Activated naive CD8-positive, alpha-beta T cell treated with anti-CD3 and anti-CD28 coated beads, Interleukin-2, amount 10 ng/mL, durations not matched to agents 7 days and 5 days (primary cell): ENCODE measurements around the gene USF1. TPM values are rescaled to one million over a fixed set of nuclear protein-coding genes. Genes with fewer than 3 reads are reported as not detected.
"Not testable (repeated sequence)": the region's sequence is repeated elsewhere in the genome, so short reads cannot be mapped to it uniquely, and the experiment has no call there.

Experiments used
- ATAC-seq: fragments of 150-1000 bp; cut with Tn5 transposase; one replicate; pipeline ENCODE4 v1.10.0; 2021; ENCODE audit warnings: low read depth, moderate library complexity
- POLR2A ChIA-PET: fragments of 350-600 bp; sonication (Branson Sonifier 250); formaldehyde crosslinking; loops from one replicate; lab custom pipeline; 2021; ENCODE audit warnings: antibody characterized with exemption; lab: Charles Lee
- DNase-seq: peaks from one replicate; pipeline ENCODE4 v3.0.0; 2021
- H3K27ac Mint-ChIP-seq: one replicate; pipeline ENCODE4 v1.8.0; 2022; ENCODE audit warnings: mild to moderate bottlenecking, mixed read lengths
- H3K27me3 Mint-ChIP-seq: one replicate; pipeline ENCODE4 v1.8.0; 2022; ENCODE audit warnings: mild to moderate bottlenecking, moderate library complexity, mixed read lengths
- H3K36me3 Mint-ChIP-seq: one replicate; pipeline ENCODE4 v1.8.0; 2021; ENCODE audit warnings: mild to moderate bottlenecking, mixed read lengths
- H3K4me1 Mint-ChIP-seq: one replicate; pipeline ENCODE4 v1.8.0; 2021; ENCODE audit warnings: mixed read lengths
- H3K4me3 Mint-ChIP-seq: one replicate; pipeline ENCODE4 v1.8.0; 2022; ENCODE audit warnings: mild to moderate bottlenecking, moderate library complexity, mixed read lengths
- H3K9me3 Mint-ChIP-seq: one replicate; pipeline ENCODE4 v1.8.0; 2021; ENCODE audit warnings: mixed read lengths
- total RNA-seq, 2 experiments: library from RNA; stranded (reverse); gene quantifications; one replicate each; pipeline ENCODE4 v1.2.3, GENCODE V29; 2021

USF1 gene
- total RNA-seq, 2 experiments from 2014 or later, result 93.0 to 96.3 TPM

DNA sequence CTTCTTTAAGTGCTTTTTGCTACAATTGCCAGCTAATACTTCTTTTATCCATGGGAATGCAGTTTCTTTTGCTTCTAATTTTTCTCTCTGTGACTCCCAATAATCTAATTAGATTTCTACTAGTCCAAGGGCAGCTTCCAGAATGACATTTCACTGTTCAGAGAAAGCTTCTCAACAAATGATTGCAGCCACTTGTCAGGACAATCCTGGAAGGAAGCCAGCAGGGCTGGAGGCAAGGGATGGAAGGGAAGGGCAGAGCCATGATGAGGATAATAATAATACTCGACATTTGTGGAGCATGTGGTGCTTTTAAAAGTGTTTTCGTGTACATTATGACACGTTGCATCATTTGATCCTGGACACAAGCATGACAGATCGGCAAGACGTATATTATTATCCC, 44.3 kb downstream of the USF1 start:
- peaks cover 4% of the 10 kb centered on the region for H3K4me1 Mint-ChIP-seq
- ATAC-seq, result no peak
- no peak overlapping the region for H3K27ac Mint-ChIP-seq
- DNase-seq, result no peak
- H3K27me3 Mint-ChIP-seq, result no peaks in the 10 kb centered on the region
- no peak overlapping the region for H3K4me3 Mint-ChIP-seq
- H3K36me3 Mint-ChIP-seq, result peaks cover 11% of the 10 kb centered on the region
- no peaks in the 10 kb centered on the region for H3K9me3 Mint-ChIP-seq
- POLR2A ChIA-PET, result interaction anchor here (1.3 kb wide), 1 partner anchor 12 kb away, joined by 3 read pairs; no protein-coding TSS in a partner anchor

DNA sequence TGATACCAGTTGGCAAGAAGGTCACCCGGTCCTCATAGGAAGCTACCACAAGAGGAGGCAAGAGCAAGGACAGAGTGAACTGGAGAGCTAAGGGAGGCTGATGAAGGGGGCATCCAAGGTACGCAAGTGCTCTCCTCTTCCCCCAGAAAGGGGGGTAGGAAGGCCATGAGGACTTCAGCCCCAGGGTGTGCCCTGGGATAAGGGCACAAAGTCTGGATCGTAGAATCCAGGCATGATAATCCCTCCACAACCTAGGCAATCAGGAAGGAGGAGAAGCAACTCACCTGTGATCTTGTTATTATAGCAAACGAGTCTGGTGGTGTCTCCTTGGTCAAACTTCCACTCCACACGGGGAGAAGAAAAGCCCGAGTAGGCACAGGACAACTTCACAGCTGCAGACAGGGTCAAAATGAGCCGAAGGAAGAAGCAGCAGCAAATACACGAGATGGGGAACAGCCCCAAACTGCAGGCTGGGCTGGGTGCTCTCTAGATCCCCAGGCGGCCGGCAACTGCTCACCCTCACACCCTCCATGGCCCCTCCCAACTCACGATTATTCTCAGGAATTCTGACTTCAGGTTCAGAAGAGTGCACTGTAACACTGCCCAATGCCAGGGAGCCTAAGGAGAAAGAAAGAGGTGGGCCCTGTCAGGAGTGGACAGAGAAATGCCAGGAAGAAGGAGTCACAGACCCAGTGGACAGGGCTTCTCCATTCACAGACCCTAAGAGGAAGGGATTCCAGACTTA, 44.9 kb downstream of the USF1 start:
- Mint-ChIP-seq H3K36me3 (peaks cover 11% of the 10 kb centered on the region), H3K27ac (no peak overlapping the region), H3K4me3 (no peak overlapping the region), H3K27me3 (no peaks in the 10 kb centered on the region), H3K4me1 (peaks cover 6% of the 10 kb centered on the region), H3K9me3 (no peaks in the 10 kb centered on the region)
- POLR2A ChIA-PET, result interaction anchor here (0.8 to 1.3 kb wide), 2 partner anchors 13 to 97 kb away, joined by 3 to 4 read pairs; no protein-coding TSS in a partner anchor
- DNase-seq (no peak), ATAC-seq (no peak)

DNA sequence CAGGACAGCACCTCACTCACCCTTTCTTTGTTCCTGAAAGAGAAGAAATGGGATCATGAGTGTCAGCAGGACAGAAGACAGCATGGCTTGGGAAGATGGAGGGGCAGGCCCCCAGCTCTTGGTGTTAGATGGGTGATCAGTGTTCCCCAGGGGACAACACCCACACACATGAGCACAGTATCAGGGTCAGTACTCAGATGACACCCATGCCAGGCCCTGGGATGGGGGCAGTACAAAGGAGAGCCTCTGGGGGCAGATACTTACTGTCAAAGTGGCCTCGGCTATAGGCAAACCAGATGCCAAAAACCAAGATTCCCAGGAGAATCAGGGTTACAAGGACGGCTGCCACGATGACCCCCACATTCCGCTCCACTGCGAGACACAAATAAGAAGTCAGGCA, 46.4 kb downstream of the USF1 start:
- no peaks in the 10 kb centered on the region for H3K9me3 Mint-ChIP-seq

DNA sequence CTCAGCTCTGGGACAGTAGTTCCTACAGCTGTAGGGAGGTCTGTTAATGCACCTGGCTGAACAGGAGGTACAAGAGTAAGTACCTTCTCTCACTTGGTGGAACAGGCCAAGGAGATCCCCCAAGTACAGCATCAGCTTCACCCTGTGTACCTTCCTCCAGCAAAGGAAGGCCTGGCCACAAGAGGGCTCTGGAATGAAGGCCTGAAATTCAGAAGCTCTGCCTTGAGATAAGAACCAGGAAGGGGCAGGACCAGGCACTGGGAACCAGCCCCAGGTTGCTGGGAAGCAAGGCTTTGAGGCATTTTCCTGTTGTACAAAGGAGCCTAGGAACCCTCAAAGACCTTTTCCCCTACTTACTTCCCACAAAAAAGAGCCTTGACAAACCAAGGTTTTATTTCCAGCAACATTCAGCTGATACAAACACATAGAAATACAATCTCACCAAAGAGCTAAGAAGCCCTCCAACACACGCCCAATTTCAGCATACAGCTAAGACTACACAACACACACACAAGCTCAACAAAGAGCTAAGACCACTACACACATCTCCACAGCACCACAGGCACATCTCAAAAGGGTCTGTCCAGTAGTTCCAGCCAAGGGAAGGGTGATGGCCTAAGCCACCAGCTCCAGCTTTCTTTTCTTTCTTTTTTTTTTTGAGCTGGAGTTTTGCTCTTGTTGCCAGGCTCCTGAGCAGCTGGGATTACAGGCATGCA, 48.3 kb downstream of the USF1 start:
- H3K27ac Mint-ChIP-seq, result peak overlapping the region; percentile 57
- peaks cover 7% of the 10 kb centered on the region for H3K4me1 Mint-ChIP-seq

More for the DNA sequence above, 46.4 kb downstream of the USF1 start:
- Mint-ChIP-seq H3K36me3 (peaks cover 11% of the 10 kb centered on the region), H3K4me3 (no peak overlapping the region), H3K27ac (no peak overlapping the region), H3K4me1 (peaks cover 7% of the 10 kb centered on the region), H3K27me3 (no peaks in the 10 kb centered on the region)
- ATAC-seq (no peak), DNase-seq (no peak)
- POLR2A ChIA-PET, result interaction anchor here (1.2 kb wide), 1 partner anchor 98 kb away, joined by 3 read pairs; no protein-coding TSS in a partner anchor

DNA sequence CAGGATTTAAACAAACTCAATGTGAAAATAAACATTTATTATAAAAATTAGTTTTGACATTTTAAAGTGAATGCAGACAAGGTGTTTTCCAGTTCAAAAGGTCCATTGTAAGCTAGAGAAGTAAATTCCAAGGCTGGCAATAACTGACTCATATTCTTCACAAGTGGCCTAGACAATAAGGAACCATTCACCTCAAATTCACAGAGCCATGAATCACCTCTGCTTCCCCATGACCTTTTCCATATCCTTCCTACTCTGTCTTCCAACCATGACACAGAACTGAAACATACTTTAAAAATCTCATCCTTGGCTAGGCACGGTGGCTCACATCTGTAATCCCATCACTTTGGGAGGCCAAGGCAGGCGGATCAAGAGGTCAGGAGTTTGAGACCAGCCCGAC, 49.6 kb downstream of the USF1 start:
- Mint-ChIP-seq H3K9me3 (no peaks in the 10 kb centered on the region), H3K36me3 (peaks cover 11% of the 10 kb centered on the region), H3K4me1 (peaks cover 7% of the 10 kb centered on the region), H3K27ac (no peak overlapping the region), H3K27me3 (peaks cover 3% of the 10 kb centered on the region), H3K4me3 (no peak overlapping the region)
- POLR2A ChIA-PET, result no interaction called here
- ATAC-seq (no peak), DNase-seq (no peak)

More for the DNA sequence above, 48.3 kb downstream of the USF1 start:
- Mint-ChIP-seq H3K9me3 (no peaks in the 10 kb centered on the region), H3K36me3 (peaks cover 11% of the 10 kb centered on the region), H3K27me3 (peaks cover 3% of the 10 kb centered on the region), H3K4me3 (no peak overlapping the region)
- POLR2A ChIA-PET, result interaction anchor here (0.6 to 2.3 kb wide), 7 partner anchors 10 to 101 kb away, joined by 3 to 22 read pairs (median 3); partner anchors contain the start of genes KLHDC9, TSTD1 and USF1
- DNase-seq (no peak), ATAC-seq (peak; percentile 83)

DNA sequence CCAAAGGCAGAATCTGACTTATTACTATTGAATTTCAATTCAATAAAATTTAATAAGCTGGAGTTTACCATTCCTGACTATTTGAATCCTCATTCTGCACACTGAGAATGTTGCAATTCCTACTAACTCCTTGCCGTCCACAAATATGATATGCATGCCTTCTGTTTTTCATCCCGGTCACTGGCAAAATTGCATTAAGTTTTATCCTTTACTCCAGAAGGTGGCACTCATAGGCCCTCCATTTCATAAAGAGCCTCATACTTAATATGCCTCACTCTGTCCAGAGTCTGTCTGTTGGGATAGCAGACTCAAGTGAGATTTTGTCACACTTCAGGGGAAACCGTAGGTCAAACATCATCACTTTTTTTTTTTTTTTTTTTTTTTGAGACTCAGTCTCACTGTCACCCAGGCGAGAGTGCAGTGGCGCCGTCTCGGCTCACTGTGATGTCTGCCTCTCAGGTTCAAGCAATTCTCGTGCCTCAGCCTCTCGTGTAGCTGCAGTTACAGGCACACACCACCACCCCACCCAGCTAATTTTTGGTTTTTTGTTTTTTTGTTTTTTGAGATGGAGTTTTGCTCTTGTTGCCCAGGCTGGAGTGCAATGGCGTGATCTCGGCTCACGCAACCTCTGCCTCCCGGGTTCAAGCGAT, 52.1 kb downstream of the USF1 start:
- POLR2A ChIA-PET, result interaction anchor here (0.7 kb wide), 1 partner anchor 111 kb away, joined by 3 read pairs; no protein-coding TSS in a partner anchor
- no peaks in the 10 kb centered on the region for H3K9me3 Mint-ChIP-seq
- ATAC-seq, result no peak

DNA sequence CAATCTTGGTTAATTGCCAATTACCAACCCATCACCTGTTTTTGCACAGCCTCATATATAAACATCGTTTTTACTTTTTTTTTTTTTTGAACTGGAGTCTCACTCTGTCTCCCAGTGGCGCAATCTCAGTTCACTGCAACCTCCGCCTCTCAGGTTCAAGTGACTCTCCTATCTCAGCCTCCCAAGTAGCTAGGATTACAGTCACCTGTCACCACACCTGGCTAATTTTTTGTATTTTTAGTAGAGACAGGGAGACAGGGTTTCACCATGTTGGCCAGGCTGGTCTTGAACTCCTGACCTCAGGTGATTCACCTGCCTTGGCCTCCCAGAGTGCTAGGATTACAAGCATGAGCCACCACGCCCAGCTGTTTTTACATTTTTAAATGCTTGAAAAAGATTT, 53.7 kb downstream of the USF1 start:
- not testable (repeated sequence) for H3K4me1 Mint-ChIP-seq, H3K27me3 Mint-ChIP-seq, H3K36me3 Mint-ChIP-seq, H3K27ac Mint-ChIP-seq, H3K4me3 Mint-ChIP-seq, ATAC-seq, DNase-seq, H3K9me3 Mint-ChIP-seq
- POLR2A ChIA-PET, result interaction anchor here (0.6 to 0.7 kb wide), 2 partner anchors 82 to 310 kb away, joined by 4 to 7 read pairs; no protein-coding TSS in a partner anchor

More for the DNA sequence above, 52.1 kb downstream of the USF1 start:
- H3K27me3 Mint-ChIP-seq, result peaks cover 3% of the 10 kb centered on the region
- no peak for DNase-seq
- no peak overlapping the region for H3K4me3 Mint-ChIP-seq
- peaks cover 12% of the 10 kb centered on the region for H3K4me1 Mint-ChIP-seq
- no peak overlapping the region for H3K27ac Mint-ChIP-seq
- peaks cover 1% of the 10 kb centered on the region for H3K36me3 Mint-ChIP-seq

Other genes with a start within 250 kb of the USF1 start
- gene LY9, start 249.8 kb downstream of the USF1 start, total RNA-seq, result 10 to 100 TPM; 70.9 to 73.6 TPM
- gene CD244, start 183.1 kb downstream of the USF1 start, total RNA-seq, result 1 to 10 TPM; 6.0 to 7.8 TPM
- not detected for gene ITLN1, start 160.8 kb downstream of the USF1 start, total RNA-seq
- gene ITLN2, start 91.2 kb downstream of the USF1 start, total RNA-seq, result not detected
- 10 to 100 TPM; 28.5 to 35.9 TPM for gene F11R, start 24.8 kb downstream of the USF1 start, total RNA-seq
- 10 to 100 TPM; 81.7 to 84.9 TPM for gene TSTD1, start 7.0 kb downstream of the USF1 start, total RNA-seq
- 100 to 1,000 TPM; 260 to 273 TPM for gene ARHGAP30, start 23.9 kb upstream of the USF1 start, total RNA-seq
- gene NECTIN4, start 43.6 kb upstream of the USF1 start, total RNA-seq, result not detected
- 1 to 10 TPM; 1.2 TPM for gene KLHDC9, start 52.4 kb upstream of the USF1 start, total RNA-seq
- gene PFDN2, start 72.1 kb upstream of the USF1 start, total RNA-seq, result 10 to 100 TPM; 54.1 to 62.3 TPM
- gene NIT1, start 72.1 kb upstream of the USF1 start, total RNA-seq, result 10 to 100 TPM; 44.7 to 49.3 TPM
- 10 to 100 TPM; 39.8 to 40.3 TPM for gene DEDD, start 86.7 kb upstream of the USF1 start, total RNA-seq
- 10 to 100 TPM; 95.9 to 98.1 TPM for gene UFC1, start 108.0 kb upstream of the USF1 start, total RNA-seq
- gene USP21, start 113.5 kb upstream of the USF1 start, total RNA-seq, result 10 to 100 TPM; 40.7 to 46.8 TPM
- gene PPOX, start 120.4 kb upstream of the USF1 start, total RNA-seq, result 10 to 100 TPM; 47.0 to 53.0 TPM
- 10 to 100 TPM; 54.5 to 54.8 TPM for gene B4GALT3, start 131.5 kb upstream of the USF1 start, total RNA-seq
- gene ADAMTS4, start 153.1 kb upstream of the USF1 start, total RNA-seq, result 1 to 10 TPM; 2.5 to 3.5 TPM
- gene NDUFS2, start 156.4 kb upstream of the USF1 start, total RNA-seq, result 10 to 100 TPM; 80.6 to 92.8 TPM
- gene FCER1G, start 169.3 kb upstream of the USF1 start, total RNA-seq, result 10 to 100 TPM; 18.9 to 22.1 TPM
- gene APOA2, start 177.7 kb upstream of the USF1 start, total RNA-seq, result not detected
- gene TOMM40L, start 180.1 kb upstream of the USF1 start, total RNA-seq, result 10 to 100 TPM; 13.7 to 17.4 TPM
- gene NR1I3, start 192.2 kb upstream of the USF1 start, total RNA-seq, result not detected
- 1 to 10 TPM in 1 of 2 experiments, under 1 TPM in 1; 0.91 to 1.1 TPM for gene PCP4L1, start 212.8 kb upstream of the USF1 start, total RNA-seq